HepG2 (cell line): ENCODE data around the gene ARHGEF40. TPM values are rescaled to one million over a fixed set of nuclear protein-coding genes. Genes with fewer than 3 reads are reported as not detected.
A peak's percentile ranks its signal among the peaks of the same experiment; 100 is the strongest.

ENCODE experiments used
- GFI1 ChIP-seq: sonication (generic); formaldehyde crosslinking; IDR thresholded peaks from 2 replicates; pipeline ENCODE4 v1.5.0; 2020; ENCODE audit warnings: missing genetic modification reagents, mild to moderate bottlenecking, borderline replicate concordance
- HHEX ChIP-seq: IDR thresholded peaks from 2 replicates; pipeline ENCODE4 v1.6.1; 2016; ENCODE audit warnings: control low read depth
- SKI ChIP-seq: fragments of 450-650 bp; IDR thresholded peaks from one replicate; pipeline ENCODE4 v1.6.1; 2018; ENCODE audit warnings: mild to moderate bottlenecking; ENCODE audit not compliant: partially characterized antibody
- TBX3 ChIP-seq: fragments of 450-650 bp; IDR thresholded peaks from 2 replicates; pipeline ENCODE4 v1.6.1; 2017; ENCODE audit warnings: antibody characterized with exemption, mild to moderate bottlenecking, inconsistent platforms, borderline replicate concordance
- ZNF746 ChIP-seq: sonication (generic); formaldehyde crosslinking; IDR thresholded peaks from 2 replicates; pipeline ENCODE4 v1.8.0; 2022; ENCODE audit warnings: mild to moderate bottlenecking, missing genetic modification reagents
- polyA plus RNA-seq, 8 experiments: library from polyadenylated mRNA; depleted of rRNA in 3 of 8; stranded (reverse) in 7 of 8; unstranded in 1 of 8; fragments of >200 nt; fragmentation: Illumina TruSeq in 4 of 8; extraction: Trizol in 4 of 8; gene quantifications; 2 replicates each; pipeline versions ENCODE4 v1.2.1 to v1.2.3, GENCODE V29; 2011 to 2016; ENCODE audit warnings: low read depth in 4 of 8, missing spikeins in 1 of 8, mixed read lengths in 1 of 8; ENCODE audit not compliant: insufficient read depth in 1 of 8
- total RNA-seq, 5 experiments: library from RNA; depleted of rRNA; stranded (reverse); fragments of >200 nt; fragmentation: Illumina TruSeq; extraction: Trizol; gene quantifications; 2 replicates each; pipeline ENCODE4 v1.2.3, GENCODE V29; 2016; ENCODE audit warnings: low read depth in 1 of 5
- TF ChIP-seq, protein P1 (sequence below), 2 experiments: fragments of 450-650 bp in 1 of 2; sonication (generic) in 1 of 2; formaldehyde crosslinking in 1 of 2; IDR thresholded peaks; 2 replicates each; pipeline versions ENCODE4 v1.6.1 to v1.8.0; 2016 to 2022; ENCODE audit warnings: antibody characterized with exemption in 1 of 2, mild to moderate bottlenecking in 1 of 2, missing genetic modification reagents in 1 of 2
- TF ChIP-seq, protein P2 (sequence below): sonication (generic); formaldehyde crosslinking; IDR thresholded peaks from 2 replicates; pipeline ENCODE4 v1.5.0; 2020; ENCODE audit warnings: missing genetic modification reagents, mild to moderate bottlenecking, borderline replicate concordance
- TF ChIP-seq, protein P3 (sequence below): sonication (generic); formaldehyde crosslinking; IDR thresholded peaks from 2 replicates; pipeline ENCODE4 v1.5.1; 2020; ENCODE audit warnings: mild to moderate bottlenecking, missing genetic modification reagents, borderline replicate concordance
- TF ChIP-seq, protein P4 (sequence below): IDR thresholded peaks from 2 replicates; pipeline ENCODE4 v1.6.1; 2016; ENCODE audit warnings: mild to moderate bottlenecking, missing biosample characterization, missing genetic modification reagents

The ARHGEF40 gene
- total and polyA plus RNA-seq, 2 of the 13 experiments (the other 11 are each of a cell fraction or from before 2014, with no cell fraction given), result 28.1 to 78.1 TPM

DNA sequence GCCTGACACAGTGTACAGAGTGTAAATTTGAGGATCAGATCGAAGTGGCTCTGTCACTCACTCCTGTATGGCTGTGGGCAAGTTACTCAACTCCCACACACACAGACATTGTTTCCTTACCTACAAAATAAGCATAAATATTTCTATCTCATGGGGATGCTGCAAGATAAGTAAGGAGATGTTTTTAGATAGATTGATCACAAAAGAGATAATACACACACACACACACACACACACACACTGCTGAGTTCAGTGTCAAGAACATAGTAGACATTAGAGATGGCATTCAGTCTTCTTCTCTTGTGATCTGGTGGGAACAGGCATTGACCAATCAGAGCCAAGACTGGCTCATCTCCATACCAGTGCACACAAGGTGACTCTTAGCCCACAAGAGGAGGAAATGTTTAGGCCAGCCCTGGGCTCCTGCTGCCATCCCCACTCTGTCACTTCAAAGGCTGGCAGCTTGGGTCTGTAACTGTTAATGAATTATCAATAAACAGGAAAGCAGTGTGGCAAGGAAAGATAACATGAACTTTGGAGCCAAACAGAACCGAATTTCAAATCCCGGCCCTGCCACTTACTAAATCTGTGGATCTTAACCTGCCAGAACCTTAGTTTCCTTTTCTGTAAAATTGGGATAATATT lies 15.9 kb upstream of the ARHGEF40 start (continued):
- TF ChIP-seq, protein P1, sequence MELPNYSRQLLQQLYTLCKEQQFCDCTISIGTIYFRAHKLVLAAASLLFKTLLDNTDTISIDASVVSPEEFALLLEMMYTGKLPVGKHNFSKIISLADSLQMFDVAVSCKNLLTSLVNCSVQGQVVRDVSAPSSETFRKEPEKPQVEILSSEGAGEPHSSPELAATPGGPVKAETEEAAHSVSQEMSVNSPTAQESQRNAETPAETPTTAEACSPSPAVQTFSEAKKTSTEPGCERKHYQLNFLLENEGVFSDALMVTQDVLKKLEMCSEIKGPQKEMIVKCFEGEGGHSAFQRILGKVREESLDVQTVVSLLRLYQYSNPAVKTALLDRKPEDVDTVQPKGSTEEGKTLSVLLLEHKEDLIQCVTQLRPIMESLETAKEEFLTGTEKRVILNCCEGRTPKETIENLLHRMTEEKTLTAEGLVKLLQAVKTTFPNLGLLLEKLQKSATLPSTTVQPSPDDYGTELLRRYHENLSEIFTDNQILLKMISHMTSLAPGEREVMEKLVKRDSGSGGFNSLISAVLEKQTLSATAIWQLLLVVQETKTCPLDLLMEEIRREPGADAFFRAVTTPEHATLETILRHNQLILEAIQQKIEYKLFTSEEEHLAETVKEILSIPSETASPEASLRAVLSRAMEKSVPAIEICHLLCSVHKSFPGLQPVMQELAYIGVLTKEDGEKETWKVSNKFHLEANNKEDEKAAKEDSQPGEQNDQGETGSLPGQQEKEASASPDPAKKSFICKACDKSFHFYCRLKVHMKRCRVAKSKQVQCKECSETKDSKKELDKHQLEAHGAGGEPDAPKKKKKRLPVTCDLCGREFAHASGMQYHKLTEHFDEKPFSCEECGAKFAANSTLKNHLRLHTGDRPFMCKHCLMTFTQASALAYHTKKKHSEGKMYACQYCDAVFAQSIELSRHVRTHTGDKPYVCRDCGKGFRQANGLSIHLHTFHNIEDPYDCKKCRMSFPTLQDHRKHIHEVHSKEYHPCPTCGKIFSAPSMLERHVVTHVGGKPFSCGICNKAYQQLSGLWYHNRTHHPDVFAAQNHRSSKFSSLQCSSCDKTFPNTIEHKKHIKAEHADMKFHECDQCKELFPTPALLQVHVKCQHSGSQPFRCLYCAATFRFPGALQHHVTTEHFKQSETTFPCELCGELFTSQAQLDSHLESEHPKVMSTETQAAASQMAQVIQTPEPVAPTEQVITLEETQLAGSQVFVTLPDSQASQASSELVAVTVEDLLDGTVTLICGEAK (IDR thresholded peaks at IDR 0.05), result no peak
- TF ChIP-seq, protein P1 (CRISPR knock-in tag; IDR thresholded peaks at IDR 0.05), result peak; percentile 82
- peak; percentile 88; the same call in 1 of the 2 replicates for TF ChIP-seq ZNF746 (CRISPR knock-in tag)
- TF ChIP-seq SKI, result peak; percentile 77
- peak; percentile 98 for TF ChIP-seq TBX3
- TF ChIP-seq, protein P2, sequence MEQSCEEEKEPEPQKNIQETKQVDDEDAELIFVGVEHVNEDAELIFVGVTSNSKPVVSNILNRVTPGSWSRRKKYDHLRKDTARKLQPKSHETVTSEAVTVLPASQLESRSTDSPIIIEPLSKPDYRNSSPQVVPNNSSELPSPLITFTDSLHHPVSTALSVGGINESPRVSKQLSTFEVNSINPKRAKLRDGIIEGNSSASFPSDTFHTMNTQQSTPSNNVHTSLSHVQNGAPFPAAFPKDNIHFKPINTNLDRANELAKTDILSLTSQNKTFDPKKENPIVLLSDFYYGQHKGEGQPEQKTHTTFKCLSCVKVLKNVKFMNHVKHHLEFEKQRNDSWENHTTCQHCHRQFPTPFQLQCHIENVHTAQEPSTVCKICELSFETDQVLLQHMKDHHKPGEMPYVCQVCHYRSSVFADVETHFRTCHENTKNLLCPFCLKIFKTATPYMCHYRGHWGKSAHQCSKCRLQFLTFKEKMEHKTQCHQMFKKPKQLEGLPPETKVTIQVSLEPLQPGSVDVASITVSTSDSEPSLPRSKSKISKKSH (CRISPR knock-in tag), result no peak
- peak; percentile 72 for TF ChIP-seq HHEX (CRISPR knock-in tag)
- peak; percentile 99 for TF ChIP-seq GFI1 (CRISPR knock-in tag)
- TF ChIP-seq, protein P3, sequence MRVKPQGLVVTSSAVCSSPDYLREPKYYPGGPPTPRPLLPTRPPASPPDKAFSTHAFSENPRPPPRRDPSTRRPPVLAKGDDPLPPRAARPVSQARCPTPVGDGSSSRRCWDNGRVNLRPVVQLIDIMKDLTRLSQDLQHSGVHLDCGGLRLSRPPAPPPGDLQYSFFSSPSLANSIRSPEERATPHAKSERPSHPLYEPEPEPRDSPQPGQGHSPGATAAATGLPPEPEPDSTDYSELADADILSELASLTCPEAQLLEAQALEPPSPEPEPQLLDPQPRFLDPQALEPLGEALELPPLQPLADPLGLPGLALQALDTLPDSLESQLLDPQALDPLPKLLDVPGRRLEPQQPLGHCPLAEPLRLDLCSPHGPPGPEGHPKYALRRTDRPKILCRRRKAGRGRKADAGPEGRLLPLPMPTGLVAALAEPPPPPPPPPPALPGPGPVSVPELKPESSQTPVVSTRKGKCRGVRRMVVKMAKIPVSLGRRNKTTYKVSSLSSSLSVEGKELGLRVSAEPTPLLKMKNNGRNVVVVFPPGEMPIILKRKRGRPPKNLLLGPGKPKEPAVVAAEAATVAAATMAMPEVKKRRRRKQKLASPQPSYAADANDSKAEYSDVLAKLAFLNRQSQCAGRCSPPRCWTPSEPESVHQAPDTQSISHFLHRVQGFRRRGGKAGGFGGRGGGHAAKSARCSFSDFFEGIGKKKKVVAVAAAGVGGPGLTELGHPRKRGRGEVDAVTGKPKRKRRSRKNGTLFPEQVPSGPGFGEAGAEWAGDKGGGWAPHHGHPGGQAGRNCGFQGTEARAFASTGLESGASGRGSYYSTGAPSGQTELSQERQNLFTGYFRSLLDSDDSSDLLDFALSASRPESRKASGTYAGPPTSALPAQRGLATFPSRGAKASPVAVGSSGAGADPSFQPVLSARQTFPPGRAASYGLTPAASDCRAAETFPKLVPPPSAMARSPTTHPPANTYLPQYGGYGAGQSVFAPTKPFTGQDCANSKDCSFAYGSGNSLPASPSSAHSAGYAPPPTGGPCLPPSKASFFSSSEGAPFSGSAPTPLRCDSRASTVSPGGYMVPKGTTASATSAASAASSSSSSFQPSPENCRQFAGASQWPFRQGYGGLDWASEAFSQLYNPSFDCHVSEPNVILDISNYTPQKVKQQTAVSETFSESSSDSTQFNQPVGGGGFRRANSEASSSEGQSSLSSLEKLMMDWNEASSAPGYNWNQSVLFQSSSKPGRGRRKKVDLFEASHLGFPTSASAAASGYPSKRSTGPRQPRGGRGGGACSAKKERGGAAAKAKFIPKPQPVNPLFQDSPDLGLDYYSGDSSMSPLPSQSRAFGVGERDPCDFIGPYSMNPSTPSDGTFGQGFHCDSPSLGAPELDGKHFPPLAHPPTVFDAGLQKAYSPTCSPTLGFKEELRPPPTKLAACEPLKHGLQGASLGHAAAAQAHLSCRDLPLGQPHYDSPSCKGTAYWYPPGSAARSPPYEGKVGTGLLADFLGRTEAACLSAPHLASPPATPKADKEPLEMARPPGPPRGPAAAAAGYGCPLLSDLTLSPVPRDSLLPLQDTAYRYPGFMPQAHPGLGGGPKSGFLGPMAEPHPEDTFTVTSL (CRISPR knock-in tag), result peak; percentile 98
- TF ChIP-seq, protein P4, sequence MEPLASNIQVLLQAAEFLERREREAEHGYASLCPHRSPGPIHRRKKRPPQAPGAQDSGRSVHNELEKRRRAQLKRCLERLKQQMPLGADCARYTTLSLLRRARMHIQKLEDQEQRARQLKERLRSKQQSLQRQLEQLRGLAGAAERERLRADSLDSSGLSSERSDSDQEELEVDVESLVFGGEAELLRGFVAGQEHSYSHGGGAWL (CRISPR knock-in tag), result 0 out of 2 replicates have a peak, but pooled peaks have one; percentile 38
